Kidney epithelial cell (primary cell): Measurements from ENCODE around the gene KIAA1958. TPM values are rescaled to one million over a fixed set of nuclear protein-coding genes. Genes with fewer than 3 reads are reported as not detected.

Experiments
- DNase-seq: peaks from one replicate; pipeline ENCODE4 v3.0.0-alpha.2; 2010; ENCODE audit warnings: low read depth
- H3K27me3 ChIP-seq: 2 replicates; pipeline ENCODE4 v1.6.0; 2011; ENCODE audit warnings: low read length; ENCODE audit not compliant: control insufficient read depth, insufficient read depth
- H3K36me3 ChIP-seq: 2 replicates; pipeline ENCODE4 v1.5.1; 2011; ENCODE audit warnings: low read length; ENCODE audit not compliant: control insufficient read depth, insufficient read depth
- H3K4me3 ChIP-seq: 2 replicates; pipeline ENCODE4 v1.5.1; 2011; ENCODE audit warnings: low read depth, mild to moderate bottlenecking, control low read depth, low read length
- CTCF ChIP-seq: IDR thresholded peaks from 2 replicates; pipeline ENCODE4 v1.5.1; 2011; ENCODE audit warnings: mild to moderate bottlenecking, moderate library complexity, low read length, control low read depth, inconsistent platforms; ENCODE audit not compliant: insufficient read depth, poor library complexity, severe bottlenecking
- total RNA-seq: library from RNA; depleted of rRNA; stranded (reverse); fragments of >200 nt; gene quantifications from 2 replicates; pipeline ENCODE4 v1.2.3, GENCODE V29; 2015

The KIAA1958 gene
- total RNA-seq, 1 donor from 2014 or later: 7.5 TPM

GRCh38 chr9:112629671-112630485 lies 143.3 kb downstream of the KIAA1958 start:
- Histone ChIP-seq H3K36me3 (no peaks in the 10 kb centered on the region), H3K4me3 (no peak overlapping the region), H3K27me3 (no peaks in the 10 kb centered on the region)
- no peak for DNase-seq
- TF ChIP-seq CTCF: no peak

DNA sequence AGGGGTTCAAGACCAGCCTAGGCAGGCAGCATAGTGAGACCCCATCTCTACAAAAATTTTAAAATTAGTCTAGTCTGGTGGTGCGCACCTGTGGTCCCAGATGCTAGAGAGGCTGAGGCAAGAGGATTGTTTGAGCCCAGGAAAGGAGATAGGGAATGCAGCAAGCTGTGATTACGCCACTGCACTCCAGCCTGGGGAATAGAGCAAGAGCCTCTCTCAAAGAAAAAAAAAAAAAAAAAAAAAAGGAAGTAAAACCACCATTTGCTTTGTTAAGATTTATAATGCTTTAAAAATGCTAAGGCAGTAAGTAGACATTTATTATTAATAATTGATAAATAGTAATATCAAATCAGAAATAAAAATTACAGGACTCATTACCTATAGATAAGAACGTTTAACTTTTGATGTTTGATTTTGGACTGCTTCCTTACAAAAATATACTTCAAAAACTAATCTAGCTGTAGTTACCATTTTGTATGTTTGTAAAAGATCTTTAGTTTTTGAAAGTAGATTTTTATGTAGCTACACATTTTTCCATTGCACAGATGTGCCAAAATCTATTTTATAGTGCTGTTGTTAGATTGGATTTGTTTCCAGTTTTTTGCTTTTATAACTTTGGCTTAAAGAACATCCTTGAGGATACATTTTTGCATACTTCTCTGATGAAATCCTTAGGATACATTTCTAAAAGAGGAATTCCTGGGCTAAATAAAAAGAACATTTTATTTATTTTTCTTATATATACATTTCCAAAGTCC lies 144.9 kb downstream of the KIAA1958 start:
- H3K36me3 ChIP-seq: no peaks in the 10 kb centered on the region
- H3K27me3 ChIP-seq: no peaks in the 10 kb centered on the region
- no peak for TF ChIP-seq CTCF
- no peak for DNase-seq
- H3K4me3 ChIP-seq: no peak overlapping the region

DNA sequence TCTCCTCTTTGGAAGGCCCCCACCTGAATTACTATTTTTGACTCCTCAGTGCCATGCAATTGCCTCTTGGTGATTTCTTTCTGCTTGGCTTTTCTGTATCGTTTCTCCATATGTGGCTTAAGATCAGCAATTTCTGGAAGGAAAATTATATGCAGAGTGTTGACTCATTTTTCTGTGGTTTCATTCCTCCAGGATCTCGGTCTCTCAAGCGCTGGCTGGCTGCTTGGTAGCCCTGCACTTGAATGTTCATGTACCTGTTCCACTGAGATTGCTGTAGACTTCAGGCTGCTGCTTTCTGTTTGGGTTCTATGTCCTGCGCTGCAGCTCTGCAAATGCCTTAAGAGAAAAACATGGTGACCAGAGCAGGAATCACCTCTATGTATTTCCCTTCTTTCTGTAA lies 153.7 kb downstream of the KIAA1958 start:
- no peak overlapping the region for H3K4me3 ChIP-seq
- TF ChIP-seq CTCF: no peak
- no peak for DNase-seq
- no peaks in the 10 kb centered on the region for H3K27me3 ChIP-seq
- H3K36me3 ChIP-seq: no peaks in the 10 kb centered on the region

DNA sequence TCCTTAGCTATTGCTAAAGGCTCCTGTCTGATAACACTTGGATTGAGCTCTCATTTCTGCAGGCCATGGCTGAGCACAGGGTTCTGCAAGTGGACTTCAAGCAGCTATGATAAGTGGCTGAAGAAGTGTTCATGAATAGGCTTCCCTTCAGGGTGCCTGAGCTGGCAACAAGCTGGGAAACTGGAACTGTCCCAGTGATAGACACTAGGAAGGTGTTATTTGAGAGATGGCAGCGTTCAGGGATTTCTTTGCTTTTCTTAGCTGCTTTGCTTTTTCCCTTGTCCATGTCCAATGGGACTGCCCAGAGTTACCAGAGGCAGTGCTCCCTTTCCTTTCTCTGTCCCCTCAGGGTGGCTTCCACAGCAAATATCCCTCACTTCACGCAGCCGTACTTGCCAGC lies 155.5 kb downstream of the KIAA1958 start:
- Histone ChIP-seq H3K27me3 (no peaks in the 10 kb centered on the region), H3K36me3 (no peaks in the 10 kb centered on the region), H3K4me3 (no peak overlapping the region)
- TF ChIP-seq CTCF: no peak
- DNase-seq: no peak

DNA sequence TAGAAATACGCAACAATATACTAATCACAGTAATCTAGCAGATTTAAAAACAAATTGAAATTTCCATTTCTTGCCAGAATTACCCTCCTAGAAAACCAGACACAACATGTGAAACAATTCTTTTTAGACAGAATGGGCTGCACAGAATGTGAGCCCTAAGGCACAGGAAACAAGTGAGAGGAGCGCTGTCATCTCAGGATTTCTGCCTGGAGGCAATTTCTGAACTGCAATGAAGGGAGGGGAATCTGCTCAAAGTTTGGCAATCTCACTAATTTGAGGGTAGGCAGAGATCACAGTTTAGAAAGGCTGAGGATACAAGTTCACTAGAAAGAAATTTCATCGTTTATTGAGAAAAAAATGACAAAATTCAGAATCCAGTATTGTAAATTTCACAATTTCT lies 161.0 kb downstream of the KIAA1958 start:
- TF ChIP-seq CTCF: no peak
- Histone ChIP-seq H3K4me3 (no peak overlapping the region), H3K36me3 (no peaks in the 10 kb centered on the region), H3K27me3 (no peaks in the 10 kb centered on the region)
- DNase-seq: no peak
